Right hindlimb (tissue), 1 donor: ENCODE measurements around the gene SEC22C.
A peak's percentile ranks its signal among the peaks of the same experiment; 100 is the strongest.

ENCODE experiments used
- DNase-seq: peaks from one replicate; pipeline ENCODE4 v3.0.0-alpha.2; 2018

Gene SEC22C

GRCh38 chr3:42510325-42510724 lies 71.4 kb downstream of the SEC22C start:
- peak; percentile 1 for DNase-seq

DNA sequence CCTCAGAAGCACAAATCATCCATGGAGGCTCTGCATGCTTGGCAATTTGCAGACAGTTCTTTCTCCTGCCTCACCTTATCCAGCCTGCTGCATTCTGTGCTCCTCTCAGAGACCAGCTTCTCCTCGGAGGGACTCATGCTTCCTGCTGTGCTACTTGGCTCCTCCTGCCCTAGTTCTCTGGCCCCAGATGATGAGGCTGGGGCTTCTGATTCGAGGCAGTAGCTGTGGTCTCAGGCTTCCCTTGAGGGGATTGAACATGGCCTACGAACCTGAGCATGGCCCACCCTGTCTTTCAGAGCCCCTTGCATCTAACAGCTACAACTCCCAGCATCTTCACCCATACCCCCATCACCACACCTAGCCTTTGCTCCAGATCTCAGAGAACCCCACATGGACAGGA lies 72.7 kb downstream of the SEC22C start:
- no peak for DNase-seq

DNA sequence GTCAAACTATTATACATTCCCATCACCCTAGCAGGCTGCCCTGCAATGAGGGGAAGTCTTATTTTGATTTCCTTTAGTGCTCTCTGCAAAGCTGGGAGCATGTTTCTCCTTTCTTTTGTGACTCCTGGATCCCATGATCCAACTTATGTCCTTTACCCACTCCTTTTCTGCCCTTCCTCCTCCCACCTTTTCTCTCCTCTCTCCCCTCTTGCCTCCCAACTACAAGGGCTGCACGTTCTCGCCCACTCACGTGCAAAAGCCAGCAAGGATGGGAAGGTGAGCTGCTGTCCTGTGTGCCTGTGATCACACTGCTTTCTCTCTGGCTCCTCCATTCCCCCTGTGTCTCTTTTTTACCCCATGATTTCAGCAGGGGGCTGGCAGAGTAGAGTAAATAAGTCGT lies 73.2 kb downstream of the SEC22C start:
- DNase-seq = no peak

DNA sequence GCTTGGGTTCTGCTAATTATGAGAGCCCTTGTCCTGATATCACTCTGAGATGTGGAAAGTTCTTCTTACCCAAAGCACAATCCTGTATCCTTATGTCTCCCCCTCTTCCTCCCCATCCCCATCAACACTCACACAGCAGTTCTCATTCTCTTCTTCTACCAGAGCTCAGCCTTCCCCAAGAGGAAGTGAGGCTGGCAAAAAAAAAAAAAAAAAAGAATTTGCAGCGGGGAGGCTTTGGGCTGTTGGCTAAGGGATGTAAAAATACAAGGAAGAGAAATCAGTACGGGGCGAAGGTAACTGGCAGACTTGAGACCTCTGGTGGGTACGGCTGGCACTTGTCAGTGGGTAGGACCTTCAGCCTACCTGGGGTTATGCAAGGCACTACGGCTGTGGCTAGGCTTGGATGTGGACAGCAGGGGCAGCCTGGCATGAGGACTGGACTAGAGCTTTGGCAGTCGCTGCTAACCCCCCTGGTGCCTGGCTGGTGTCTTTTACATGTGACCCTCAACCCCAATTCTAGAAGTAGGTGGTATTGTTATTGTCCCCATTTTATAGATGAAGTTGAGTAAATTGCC lies 73.9 kb downstream of the SEC22C start:
- peak; percentile 3 for DNase-seq

DNA sequence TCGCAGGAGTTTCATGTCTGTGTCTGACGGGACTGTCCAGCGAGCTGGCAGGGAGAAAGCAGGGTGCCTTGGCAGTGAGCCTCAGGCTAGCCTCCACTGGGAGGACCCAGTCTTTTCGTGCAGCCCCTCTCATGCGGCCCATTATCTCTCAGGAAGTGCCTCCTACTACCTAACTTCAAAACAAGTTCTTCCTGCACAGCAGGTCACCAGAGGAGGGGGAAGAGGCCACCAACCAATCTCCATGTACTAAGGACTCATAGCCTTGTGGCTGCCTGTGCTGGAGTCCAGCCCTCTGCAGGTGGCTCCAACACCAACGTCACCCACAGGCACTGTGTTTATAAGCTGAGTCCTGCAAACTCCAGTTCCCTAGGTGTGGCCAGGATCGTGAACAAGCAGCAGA lies 74.5 kb downstream of the SEC22C start:
- peak; percentile 9 for DNase-seq

- no peak for DNase-seq
Observed at GRCh38 chr3:42505849-42506410, 75.8 kb downstream of the SEC22C start.

DNA sequence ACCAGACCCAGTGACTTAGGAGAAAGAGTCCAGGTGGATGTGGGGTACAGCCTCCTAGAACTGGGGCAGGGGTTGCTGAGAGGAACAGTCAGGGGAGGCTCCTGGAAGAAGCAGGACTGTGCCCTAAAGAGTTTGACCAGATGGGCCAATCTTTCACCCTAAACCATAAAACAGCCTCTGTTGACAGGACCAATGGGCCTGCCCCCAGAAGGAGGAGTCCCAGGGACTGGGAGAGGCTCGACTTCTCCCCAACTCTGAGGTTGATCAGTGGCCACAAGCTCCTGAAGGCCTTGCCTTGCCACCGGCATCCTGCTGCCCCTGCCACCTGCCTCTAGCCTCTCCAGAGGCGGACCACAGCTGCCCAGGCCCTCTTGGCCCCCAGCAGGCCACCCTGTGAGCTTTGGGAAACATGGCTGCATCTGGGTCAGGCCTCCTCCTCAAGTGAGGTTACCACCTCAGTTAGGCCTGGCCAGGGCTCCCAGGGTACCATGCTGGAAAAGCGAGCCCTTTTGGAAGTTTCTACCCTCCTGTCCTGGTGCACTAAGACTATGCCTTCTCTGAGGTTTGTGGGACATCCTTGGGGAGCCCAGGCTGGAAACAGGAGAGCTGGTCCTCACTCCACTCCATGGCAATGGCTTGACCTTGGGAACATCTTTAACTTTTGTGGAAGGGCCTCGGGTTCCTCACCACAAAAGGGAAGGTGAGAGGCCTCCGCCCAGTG lies 76.5 kb downstream of the SEC22C start:
- peak; percentile 9 for DNase-seq

GRCh38 chr3:42504334-42505127 lies 77.2 kb downstream of the SEC22C start:
- DNase-seq = no peak

GRCh38 chr3:42503957-42504333 lies 77.8 kb downstream of the SEC22C start:
- DNase-seq = no peak

DNA sequence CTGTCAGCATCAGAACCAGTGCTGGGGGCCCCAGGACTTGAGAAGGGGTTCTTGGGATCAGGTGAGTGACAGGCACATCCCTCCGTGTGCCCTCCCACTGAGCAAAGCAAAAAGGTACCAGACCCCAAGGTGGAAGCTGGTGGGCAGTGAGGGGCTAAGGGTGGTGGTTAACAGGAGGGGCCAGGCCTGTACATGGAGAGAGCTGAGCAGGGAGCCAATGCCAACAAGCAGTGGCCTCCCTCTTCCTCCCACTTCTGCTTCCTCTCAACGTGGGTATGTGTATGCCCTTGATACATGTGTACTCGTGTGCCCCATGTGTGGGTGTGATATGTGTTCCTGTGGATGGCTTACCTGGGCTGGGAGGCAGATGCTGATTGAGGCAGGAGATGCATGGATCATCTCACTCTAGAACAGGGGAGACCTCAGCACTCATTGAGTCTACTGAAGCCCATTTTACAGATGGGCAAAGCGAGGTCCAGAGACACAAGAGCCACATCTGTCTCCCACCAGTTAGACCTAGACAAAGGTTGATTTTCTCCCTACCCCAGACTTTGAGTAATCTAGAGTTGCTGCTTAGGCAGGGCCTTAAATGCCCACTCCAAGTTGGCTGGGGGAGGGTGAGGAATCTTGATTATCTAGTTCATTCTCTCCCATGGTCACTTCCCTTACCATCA lies 78.4 kb downstream of the SEC22C start:
- no peak for DNase-seq

DNA sequence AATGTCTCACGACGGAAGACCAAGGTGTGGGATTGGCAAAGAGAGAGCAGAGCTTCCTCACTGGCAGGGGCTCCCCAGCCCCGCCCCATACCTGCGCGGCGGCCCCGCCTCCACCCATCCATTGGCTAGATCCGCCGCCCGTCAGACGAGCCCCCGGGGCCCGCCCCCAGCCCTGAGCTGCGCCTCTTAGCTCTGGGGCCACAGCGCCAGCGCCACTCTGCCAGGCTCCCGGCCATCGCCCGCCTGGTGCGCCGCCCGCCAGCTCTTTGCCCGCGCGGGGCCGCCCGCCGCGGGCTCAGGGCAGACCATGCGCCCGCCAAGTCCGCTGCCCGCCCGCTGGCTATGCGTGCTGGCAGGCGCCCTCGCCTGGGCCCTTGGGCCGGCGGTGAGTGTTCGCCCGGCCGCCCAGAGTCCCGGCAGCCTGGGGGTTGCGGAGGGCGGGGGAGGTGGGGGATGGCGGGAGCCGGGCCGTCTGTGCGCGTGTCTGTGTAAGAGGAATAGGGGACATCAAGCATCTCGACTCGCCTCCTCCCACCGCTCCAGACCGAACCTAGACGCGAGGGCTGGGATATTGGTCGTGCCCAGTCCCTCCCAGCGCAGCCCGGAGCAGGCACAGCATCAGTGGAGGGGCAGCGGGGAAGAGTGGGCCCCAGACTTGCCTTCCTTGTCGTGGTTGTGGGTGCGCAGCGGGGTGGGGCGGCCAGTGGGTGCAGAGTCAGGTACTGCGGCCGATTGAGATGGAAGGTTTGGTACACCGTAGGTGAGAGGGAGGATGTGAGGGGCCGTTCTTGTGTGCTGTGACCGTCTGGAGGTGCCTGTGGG lies 79.1 kb downstream of the SEC22C start, which contains the start of gene VIPR1:
Gene VIPR1 (plus strand): TSS at position 215 of the 822 bp plus-strand sequence. CDS start 93 bp downstream, at position 308.
- DNase-seq = peak; percentile 56

DNA sequence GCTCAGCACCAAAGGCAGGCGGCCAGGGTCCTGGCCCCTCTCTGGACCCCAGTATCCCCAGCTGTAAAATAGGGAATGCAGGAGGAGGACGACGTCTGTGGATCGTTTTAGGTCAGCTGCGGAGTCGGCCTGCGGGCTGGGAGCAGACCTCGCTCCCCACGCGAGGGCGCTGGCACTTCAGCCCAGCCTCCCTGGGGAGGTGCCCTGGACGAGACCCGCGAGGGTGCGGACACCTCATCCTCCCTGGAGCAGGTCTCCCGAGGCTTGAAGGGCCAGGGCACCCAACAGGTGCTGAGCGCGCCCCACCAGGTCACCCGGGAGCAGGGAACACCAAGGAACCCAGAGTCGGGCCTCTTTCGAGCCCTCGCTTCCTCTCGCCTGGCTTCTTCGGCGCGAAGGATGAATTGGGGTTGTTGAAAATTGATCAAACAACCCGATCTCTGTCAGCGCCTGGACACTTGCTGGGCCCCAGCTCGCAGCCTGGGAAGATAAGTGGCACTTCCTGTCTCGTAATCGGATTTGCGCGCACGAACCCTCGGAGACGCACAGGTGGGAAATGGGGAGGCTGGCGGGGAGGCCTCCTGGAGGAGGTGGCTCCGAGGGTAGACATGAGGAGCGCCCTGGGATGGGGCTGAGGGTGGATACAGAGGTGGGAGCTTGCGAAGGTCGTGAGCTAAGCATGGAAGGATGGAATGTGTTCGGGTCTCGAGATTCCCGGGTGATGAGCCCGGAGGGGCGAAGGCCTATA lies 79.9 kb downstream of the SEC22C start:
- DNase-seq = no peak

GRCh38 chr3:42501321-42501680 lies 80.5 kb downstream of the SEC22C start:
- DNase-seq = no peak

DNA sequence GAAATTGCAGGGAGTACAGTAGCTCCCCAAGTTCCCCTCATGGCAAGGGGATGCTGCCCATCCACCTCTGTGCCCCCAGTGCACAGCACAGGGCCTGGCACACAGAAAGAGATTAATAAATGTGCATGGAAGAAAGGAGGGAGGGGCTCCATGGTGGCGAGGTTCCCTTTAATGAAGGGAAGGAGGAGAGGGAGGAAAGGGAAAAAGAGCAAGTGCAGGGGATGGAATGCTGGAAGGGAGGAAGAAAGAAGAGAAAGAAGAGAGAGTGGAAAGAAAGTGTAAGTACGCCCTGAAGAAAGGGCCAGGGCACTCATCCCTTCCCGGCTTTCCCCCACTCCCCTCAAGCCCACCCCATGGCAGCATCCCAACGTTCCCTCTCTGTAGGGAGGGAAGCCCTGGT lies 80.9 kb downstream of the SEC22C start:
- no peak for DNase-seq

GRCh38 chr3:42500091-42500490 lies 81.7 kb downstream of the SEC22C start:
- DNase-seq = no peak

- no peak for DNase-seq
Observed at GRCh38 chr3:42499478-42499871, 82.3 kb downstream of the SEC22C start.

- DNase-seq = no peak
Observed at GRCh38 chr3:42498791-42499477, 82.8 kb downstream of the SEC22C start.

DNA sequence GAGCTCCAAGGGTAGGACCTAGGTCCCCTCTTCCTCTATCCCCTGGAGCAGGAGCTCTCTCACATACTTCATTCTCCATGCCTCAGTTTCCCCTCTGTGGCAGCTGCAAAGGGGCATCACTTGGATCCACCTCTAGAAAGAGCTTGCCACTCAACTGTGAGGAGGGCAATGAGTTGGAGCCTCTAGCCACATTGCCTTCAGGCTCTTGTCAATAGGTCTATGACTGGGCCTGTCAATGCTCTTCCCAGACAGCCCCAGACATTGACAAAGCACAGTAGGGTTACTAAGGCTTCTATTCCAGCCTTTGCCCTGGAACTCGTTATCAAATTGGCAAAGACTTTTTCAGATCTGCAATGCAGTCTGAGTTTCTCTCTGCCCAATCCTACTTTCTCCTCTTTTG lies 83.7 kb downstream of the SEC22C start:
- no peak for DNase-seq
